Prostate gland (tissue), 2 donors: Measurements from ENCODE around the gene ELMOD2. TPM values are rescaled to one million over a fixed set of nuclear protein-coding genes. Genes with fewer than 3 reads are reported as not detected.
"Not testable (repeated sequence)": the region's sequence is repeated elsewhere in the genome, so short reads cannot be mapped to it uniquely, and the experiment has no call there.

Experiments
- DNase-seq: peaks from one replicate; pipeline ENCODE4 v3.0.0-alpha.2; 2019; ENCODE audit warnings: low spot score
- H3K27ac ChIP-seq, 2 donors: fragments of 200-600 bp; sonication (generic); 2 replicates each; pipeline ENCODE4 v1.5.1; 2017 to 2019
- H3K27me3 ChIP-seq: fragments of 200-600 bp; sonication (generic); replicated peaks from 2 replicates; pipeline ENCODE4 v1.5.1; 2019; ENCODE audit not compliant: insufficient read depth
- H3K36me3 ChIP-seq, 2 donors: fragments of 200-600 bp; sonication (generic); 1 replicate in 1 of 2; 2 replicates in 1 of 2; pipeline versions ENCODE4 v1.5.1 to v1.8.1; 2017 to 2019
- H3K4me1 ChIP-seq: fragments of 200-600 bp; sonication (generic); replicated peaks from 2 replicates; pipeline ENCODE4 v1.5.1; 2019
- H3K4me3 ChIP-seq, 2 donors: fragments of 200-600 bp; sonication (generic); 2 replicates each; pipeline ENCODE4 v1.5.1; 2017 to 2019
- H3K9me3 ChIP-seq: fragments of 200-600 bp; sonication (generic); 2 replicates; pipeline ENCODE4 v1.5.1; 2017
- POLR2A ChIP-seq: fragments of 450-650 bp; IDR thresholded peaks from one replicate; pipeline ENCODE4 v1.6.1; 2016; ENCODE audit warnings: antibody characterized with exemption, mild to moderate bottlenecking
- POLR2AphosphoS5 ChIP-seq: sonication (generic); formaldehyde crosslinking; IDR thresholded peaks from one replicate; pipeline ENCODE4 v1.6.1; 2017; ENCODE audit warnings: antibody characterized with exemption
- WGBS: methylation state at CpG from one replicate; pipeline ENCODE4 v1.1.5; 2018; 5-methylcytosine and 5-hydroxymethylcytosine counted together
- intact Hi-C: fragments of 100-400 bp; cut with DNase I; formaldehyde crosslinking; loops from one replicate; pipeline ENCODE4 v1.14.2; 2022
- total RNA-seq, 2 donors: library from RNA; depleted of rRNA; stranded (reverse); fragments of >200 nt; gene quantifications; one replicate each; pipeline ENCODE4 v1.1.0, GENCODE V29; 2016
- TF ChIP-seq, protein P1 (sequence below), 4 experiments: fragments of 200-600 bp in 2 of 4; fragments of 450-650 bp in 2 of 4; sonication (generic) in 2 of 4; IDR thresholded peaks; 1 replicate in 3 of 4; 2 replicates in 1 of 4; pipeline ENCODE4 v1.5.1; 2016 to 2019; ENCODE audit warnings: antibody characterized with exemption in 4 of 4, mild to moderate bottlenecking in 2 of 4, moderate library complexity in 2 of 4

ELMOD2 gene
- total RNA-seq, 2 donors from 2014 or later: 35.0 to 39.2 TPM

DNA sequence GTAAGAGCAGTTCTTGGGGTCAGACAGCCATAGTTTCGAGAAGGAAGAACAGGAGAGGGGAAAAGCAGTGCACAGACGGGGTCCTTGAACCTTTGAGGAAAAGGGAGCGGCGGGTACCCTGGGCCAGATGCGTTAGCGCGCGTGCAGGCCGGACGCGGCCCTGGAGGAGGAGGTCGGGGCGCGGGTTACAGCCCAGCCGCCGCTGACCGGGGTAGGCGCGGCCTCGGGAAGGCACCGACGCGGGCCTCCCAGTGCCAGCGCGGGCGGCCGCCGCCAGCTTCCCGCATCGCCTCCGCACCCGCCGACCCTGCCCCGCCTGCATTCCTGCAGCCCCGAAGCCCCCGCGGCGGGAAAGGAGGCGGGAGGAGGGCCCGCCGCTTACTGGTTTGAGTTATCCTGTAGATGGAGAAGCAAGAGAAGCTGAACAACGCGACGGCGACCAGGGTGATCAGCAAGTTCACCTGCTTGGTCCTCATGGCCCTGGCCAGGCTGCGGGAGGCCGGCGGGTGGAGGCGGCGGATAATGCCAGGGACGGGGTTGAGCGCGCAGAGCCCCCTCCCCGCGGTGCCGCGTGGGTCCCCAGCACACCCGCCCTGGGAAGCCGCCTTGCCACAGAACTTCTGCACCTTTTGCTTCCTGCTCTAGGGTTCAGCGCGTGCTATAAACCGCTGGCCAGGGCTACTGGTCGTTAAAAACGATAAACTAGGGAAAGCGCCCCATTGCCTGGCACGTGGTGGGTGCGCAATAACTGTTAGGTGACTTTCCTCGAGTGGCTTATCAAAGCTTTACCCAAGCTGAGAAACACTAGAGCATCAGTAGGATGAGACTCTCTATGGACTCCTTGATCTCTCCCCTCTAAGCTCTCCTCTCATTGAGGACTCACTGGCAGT is 26.0 kb upstream of the ELMOD2 start, which contains the start of gene MGAT4D:
Gene MGAT4D (minus strand): TSS at position 547 of the 890 bp plus-strand sequence. CDS start 71 bp downstream, at position 476.
- TF ChIP-seq POLR2A (no peak), POLR2AphosphoS5 (no peak)
- TF ChIP-seq, protein P1, sequence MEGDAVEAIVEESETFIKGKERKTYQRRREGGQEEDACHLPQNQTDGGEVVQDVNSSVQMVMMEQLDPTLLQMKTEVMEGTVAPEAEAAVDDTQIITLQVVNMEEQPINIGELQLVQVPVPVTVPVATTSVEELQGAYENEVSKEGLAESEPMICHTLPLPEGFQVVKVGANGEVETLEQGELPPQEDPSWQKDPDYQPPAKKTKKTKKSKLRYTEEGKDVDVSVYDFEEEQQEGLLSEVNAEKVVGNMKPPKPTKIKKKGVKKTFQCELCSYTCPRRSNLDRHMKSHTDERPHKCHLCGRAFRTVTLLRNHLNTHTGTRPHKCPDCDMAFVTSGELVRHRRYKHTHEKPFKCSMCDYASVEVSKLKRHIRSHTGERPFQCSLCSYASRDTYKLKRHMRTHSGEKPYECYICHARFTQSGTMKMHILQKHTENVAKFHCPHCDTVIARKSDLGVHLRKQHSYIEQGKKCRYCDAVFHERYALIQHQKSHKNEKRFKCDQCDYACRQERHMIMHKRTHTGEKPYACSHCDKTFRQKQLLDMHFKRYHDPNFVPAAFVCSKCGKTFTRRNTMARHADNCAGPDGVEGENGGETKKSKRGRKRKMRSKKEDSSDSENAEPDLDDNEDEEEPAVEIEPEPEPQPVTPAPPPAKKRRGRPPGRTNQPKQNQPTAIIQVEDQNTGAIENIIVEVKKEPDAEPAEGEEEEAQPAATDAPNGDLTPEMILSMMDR (IDR thresholded peaks at IDR 0.05): no peak
- DNase-seq: no peak
- Histone ChIP-seq H3K4me1 (no peaks in the 10 kb centered on the region), H3K36me3 (no peaks in the 10 kb centered on the region), H3K27ac (no peak within 1 kb of the TSS), H3K9me3 (no peaks in the 10 kb centered on the region), H3K27me3 (no peaks in the 10 kb centered on the region), H3K4me3 (peak within 1 kb of the TSS; percentile 9 to 30)
- 7% methylated on average over 67 of the region's 68 CpGs for WGBS
- intact Hi-C loops: no loop called here

- no peaks in the 10 kb centered on the region for H3K27me3 ChIP-seq
- no peak for TF ChIP-seq POLR2AphosphoS5
- TF ChIP-seq, protein P1 (IDR thresholded peaks at IDR 0.05): no peak
- TF ChIP-seq POLR2A: no peak
- no peaks in the 10 kb centered on the region for H3K9me3 ChIP-seq
- 91% methylated on average over 4 of the region's 4 CpGs for WGBS
- H3K4me1 ChIP-seq: no peaks in the 10 kb centered on the region
- H3K36me3 ChIP-seq: no peaks in the 10 kb centered on the region
- intact Hi-C loops: no loop called here
- DNase-seq: no peak
- no peak overlapping the region for H3K27ac ChIP-seq
- no peak overlapping the region for H3K4me3 ChIP-seq
Observed at GRCh38 chr4:140499391-140499790, 24.6 kb upstream of the ELMOD2 start.

- Histone ChIP-seq H3K9me3 (no peaks in the 10 kb centered on the region), H3K4me1 (no peaks in the 10 kb centered on the region), H3K27me3 (no peaks in the 10 kb centered on the region), H3K27ac (no peak overlapping the region), H3K36me3 (no peaks in the 10 kb centered on the region), H3K4me3 (no peak overlapping the region)
- TF ChIP-seq, protein P1 (IDR thresholded peaks at IDR 0.05): no peak
- TF ChIP-seq POLR2AphosphoS5 (no peak), POLR2A (no peak)
- DNase-seq: no peak
- intact Hi-C loops: no loop called here
Observed at GRCh38 chr4:140504261-140504660, 19.7 kb upstream of the ELMOD2 start.

GRCh38 chr4:140513765-140514164 is 10.2 kb upstream of the ELMOD2 start:
- WGBS: 91% methylated on average over 5 of the region's 5 CpGs

DNA sequence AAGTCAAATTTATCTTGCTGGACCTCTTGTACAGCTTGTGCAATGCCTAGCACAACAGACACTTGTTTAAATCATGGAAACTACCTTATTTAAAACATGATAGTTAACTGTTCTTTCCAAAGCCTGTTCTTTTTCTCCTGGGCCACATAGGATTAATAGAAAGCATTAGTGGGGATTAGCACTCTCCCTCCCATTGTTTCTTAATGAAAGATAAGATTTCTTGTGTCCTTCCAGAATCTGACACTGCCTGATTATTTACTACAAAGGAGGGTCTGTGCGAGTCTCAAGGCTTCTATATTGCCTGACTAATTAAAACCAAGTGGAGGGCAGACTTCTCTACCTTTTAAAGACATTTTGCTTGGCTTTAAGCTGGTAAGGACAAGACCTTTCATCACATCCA is 8.5 kb upstream of the ELMOD2 start:
- no peak for DNase-seq
- H3K4me1 ChIP-seq: no peaks in the 10 kb centered on the region
- no peaks in the 10 kb centered on the region for H3K9me3 ChIP-seq
- TF ChIP-seq POLR2AphosphoS5 (no peak), POLR2A (no peak)
- TF ChIP-seq, protein P1 (IDR thresholded peaks at IDR 0.05): no peak
- H3K27ac ChIP-seq: no peak overlapping the region
- H3K4me3 ChIP-seq: no peak overlapping the region
- no peaks in the 10 kb centered on the region for H3K27me3 ChIP-seq
- WGBS: 15% methylated on average over 1 of the region's 1 CpG
- intact Hi-C loops: no loop called here
- H3K36me3 ChIP-seq: no peaks in the 10 kb centered on the region

More at GRCh38 chr4:140513765-140514164, 10.2 kb upstream of the ELMOD2 start:
- H3K4me1 ChIP-seq, intact Hi-C loops, H3K9me3 ChIP-seq, H3K27me3 ChIP-seq, DNase-seq, H3K27ac ChIP-seq, H3K36me3 ChIP-seq, H3K4me3 ChIP-seq: not testable (repeated sequence)
